MM.1S (cell line): ENCODE measurements around the gene SMO.

ENCODE experiments used
- DNase-seq: peaks from one replicate; pipeline ENCODE4 v3.0.0-alpha.2; 2015
- H2AFZ ChIP-seq: fragments of 300-600 bp; sonication (generic); 2 replicates; pipeline ENCODE4 v1.6.0; 2016; ENCODE audit warnings: antibody characterized with exemption, low read length
- H3F3A ChIP-seq: fragments of 300-600 bp; sonication (generic); 2 replicates; pipeline ENCODE4 v1.6.1; 2016; ENCODE audit warnings: mild to moderate bottlenecking, antibody characterized with exemption, low read length, moderate library complexity, mixed read lengths; ENCODE audit not compliant: insufficient read depth
- H3K27ac ChIP-seq: fragments of 300-600 bp; sonication (generic); 2 replicates; pipeline ENCODE4 v1.5.1; 2016; ENCODE audit warnings: mild to moderate bottlenecking, low read length
- H3K27me3 ChIP-seq: fragments of 300-600 bp; sonication (generic); replicated peaks from 2 replicates; pipeline ENCODE4 v1.6.0; 2016; ENCODE audit warnings: low read length; ENCODE audit not compliant: insufficient read depth
- H3K36me3 ChIP-seq: fragments of 300-600 bp; sonication (generic); replicated peaks from 2 replicates; pipeline ENCODE4 v1.6.1; 2016; ENCODE audit warnings: mild to moderate bottlenecking, low read length, mixed read lengths; ENCODE audit not compliant: insufficient read depth
- H3K4me1 ChIP-seq: fragments of 300-600 bp; sonication (generic); 2 replicates; pipeline ENCODE4 v1.6.1; 2016; ENCODE audit warnings: low read length, mixed read lengths
- H3K4me2 ChIP-seq: fragments of 300-600 bp; sonication (generic); 2 replicates; pipeline ENCODE4 v1.6.0; 2016; ENCODE audit warnings: low read depth, low read length
- H3K4me3 ChIP-seq: fragments of 300-600 bp; sonication (generic); 2 replicates; pipeline ENCODE4 v1.5.1; 2016; ENCODE audit warnings: low read length, mixed read lengths
- H3K79me2 ChIP-seq: fragments of 300-600 bp; sonication (generic); 2 replicates; pipeline ENCODE4 v1.6.1; 2016; ENCODE audit warnings: mixed run types, low read length, mixed read lengths
- H3K9ac ChIP-seq: fragments of 300-600 bp; sonication (generic); 2 replicates; pipeline ENCODE4 v1.6.1; 2016; ENCODE audit warnings: low read length, mixed read lengths
- H3K9me2 ChIP-seq: fragments of 300-600 bp; sonication (generic); replicated peaks from 2 replicates; pipeline ENCODE4 v1.6.1; 2016; ENCODE audit warnings: mild to moderate bottlenecking, low read length, mixed read lengths; ENCODE audit not compliant: insufficient read depth
- H3K9me3 ChIP-seq: fragments of 300-600 bp; sonication (generic); replicated peaks from 2 replicates; pipeline ENCODE4 v1.6.1; 2016; ENCODE audit warnings: mild to moderate bottlenecking, low read length, mixed read lengths; ENCODE audit not compliant: insufficient read depth
- H4K20me1 ChIP-seq: fragments of 300-600 bp; sonication (generic); 2 replicates; pipeline ENCODE4 v1.6.1; 2016; ENCODE audit warnings: mild to moderate bottlenecking, low read length, moderate library complexity, mixed read lengths; ENCODE audit not compliant: insufficient read depth
- EZH2 ChIP-seq: fragments of 300-600 bp; sonication (generic); optimal IDR thresholded peaks from 2 replicates; pipeline ENCODE3; 2017; ENCODE audit warnings: low read depth, mild to moderate bottlenecking, antibody characterized with exemption, low read length, mixed read lengths
- EZH2phosphoT487 ChIP-seq: fragments of 300-600 bp; sonication (generic); IDR thresholded peaks from 2 replicates; pipeline ENCODE4 v1.6.1; 2018; ENCODE audit warnings: antibody characterized with exemption, low read length
- TF ChIP-seq, protein P1 (sequence below): fragments of 300-600 bp; sonication (generic); IDR thresholded peaks from 2 replicates; pipeline ENCODE4 v1.5.1; 2016; ENCODE audit warnings: antibody characterized with exemption, low read length, mixed read lengths

Gene SMO

DNA sequence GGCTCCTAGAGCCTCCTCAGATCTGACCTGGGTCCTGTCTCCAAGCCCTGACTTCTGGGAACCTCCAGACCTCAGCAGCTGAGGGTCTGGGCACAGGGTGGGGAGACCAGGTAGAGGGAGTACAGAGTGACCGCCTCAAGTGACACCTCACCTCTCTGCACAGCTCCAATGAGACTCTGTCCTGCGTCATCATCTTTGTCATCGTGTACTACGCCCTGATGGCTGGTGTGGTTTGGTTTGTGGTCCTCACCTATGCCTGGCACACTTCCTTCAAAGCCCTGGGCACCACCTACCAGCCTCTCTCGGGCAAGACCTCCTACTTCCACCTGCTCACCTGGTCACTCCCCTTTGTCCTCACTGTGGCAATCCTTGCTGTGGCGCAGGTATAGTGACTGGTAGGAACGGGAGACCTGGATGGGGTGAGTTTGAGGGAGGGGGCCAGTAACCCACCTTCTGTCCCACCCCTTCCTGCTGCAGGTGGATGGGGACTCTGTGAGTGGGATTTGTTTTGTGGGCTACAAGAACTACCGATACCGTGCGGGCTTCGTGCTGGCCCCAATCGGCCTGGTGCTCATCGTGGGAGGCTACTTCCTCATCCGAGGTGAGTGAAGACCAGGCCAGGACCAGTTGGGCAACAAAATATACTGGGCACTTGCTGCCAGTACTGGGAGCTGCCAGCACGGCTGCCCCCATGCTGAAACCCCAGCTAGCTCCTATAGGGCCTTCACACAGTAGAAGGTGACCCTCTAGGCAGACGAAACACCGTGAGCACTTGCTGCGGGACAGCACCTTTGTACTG lies 17.8 kb downstream of the SMO start:
- Histone ChIP-seq H3K27me3 (no peaks in the 10 kb centered on the region), H3K9me3 (no peaks in the 10 kb centered on the region), H2AFZ (no peak overlapping the region), H3K4me1 (no peaks in the 10 kb centered on the region), H4K20me1 (no peaks in the 10 kb centered on the region), H3K9me2 (no peaks in the 10 kb centered on the region), H3K36me3 (no peaks in the 10 kb centered on the region), H3K79me2 (no peaks in the 10 kb centered on the region), H3K4me2 (no peak overlapping the region), H3K4me3 (no peak overlapping the region), H3F3A (no peaks in the 10 kb centered on the region), H3K9ac (no peak overlapping the region), H3K27ac (no peak overlapping the region)
- DNase-seq, result no peak
- TF ChIP-seq, protein P1, sequence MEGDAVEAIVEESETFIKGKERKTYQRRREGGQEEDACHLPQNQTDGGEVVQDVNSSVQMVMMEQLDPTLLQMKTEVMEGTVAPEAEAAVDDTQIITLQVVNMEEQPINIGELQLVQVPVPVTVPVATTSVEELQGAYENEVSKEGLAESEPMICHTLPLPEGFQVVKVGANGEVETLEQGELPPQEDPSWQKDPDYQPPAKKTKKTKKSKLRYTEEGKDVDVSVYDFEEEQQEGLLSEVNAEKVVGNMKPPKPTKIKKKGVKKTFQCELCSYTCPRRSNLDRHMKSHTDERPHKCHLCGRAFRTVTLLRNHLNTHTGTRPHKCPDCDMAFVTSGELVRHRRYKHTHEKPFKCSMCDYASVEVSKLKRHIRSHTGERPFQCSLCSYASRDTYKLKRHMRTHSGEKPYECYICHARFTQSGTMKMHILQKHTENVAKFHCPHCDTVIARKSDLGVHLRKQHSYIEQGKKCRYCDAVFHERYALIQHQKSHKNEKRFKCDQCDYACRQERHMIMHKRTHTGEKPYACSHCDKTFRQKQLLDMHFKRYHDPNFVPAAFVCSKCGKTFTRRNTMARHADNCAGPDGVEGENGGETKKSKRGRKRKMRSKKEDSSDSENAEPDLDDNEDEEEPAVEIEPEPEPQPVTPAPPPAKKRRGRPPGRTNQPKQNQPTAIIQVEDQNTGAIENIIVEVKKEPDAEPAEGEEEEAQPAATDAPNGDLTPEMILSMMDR, result no peak
- TF ChIP-seq EZH2phosphoT487, result no peak
- TF ChIP-seq EZH2, result no peak

DNA sequence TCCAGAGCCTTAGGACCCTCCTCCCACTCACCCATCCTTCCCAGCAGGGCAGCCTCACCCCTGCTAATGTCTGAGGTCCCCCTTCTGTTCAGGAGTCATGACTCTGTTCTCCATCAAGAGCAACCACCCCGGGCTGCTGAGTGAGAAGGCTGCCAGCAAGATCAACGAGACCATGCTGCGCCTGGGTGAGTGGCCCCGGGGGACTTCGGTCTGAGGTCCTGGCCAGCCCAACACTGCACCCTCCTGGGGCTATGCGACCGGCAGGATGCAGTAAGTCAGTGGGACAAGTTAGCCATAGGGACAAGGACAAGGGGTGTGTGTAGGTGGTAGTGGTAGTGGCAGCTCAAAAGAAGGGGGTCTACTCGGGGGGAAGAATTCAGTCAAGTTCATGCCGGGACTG lies 20.2 kb downstream of the SMO start:
- no peaks in the 10 kb centered on the region for H3K36me3 ChIP-seq
- TF ChIP-seq, protein P1, result no peak
- TF ChIP-seq EZH2phosphoT487, result no peak
- no peak for TF ChIP-seq EZH2

DNA sequence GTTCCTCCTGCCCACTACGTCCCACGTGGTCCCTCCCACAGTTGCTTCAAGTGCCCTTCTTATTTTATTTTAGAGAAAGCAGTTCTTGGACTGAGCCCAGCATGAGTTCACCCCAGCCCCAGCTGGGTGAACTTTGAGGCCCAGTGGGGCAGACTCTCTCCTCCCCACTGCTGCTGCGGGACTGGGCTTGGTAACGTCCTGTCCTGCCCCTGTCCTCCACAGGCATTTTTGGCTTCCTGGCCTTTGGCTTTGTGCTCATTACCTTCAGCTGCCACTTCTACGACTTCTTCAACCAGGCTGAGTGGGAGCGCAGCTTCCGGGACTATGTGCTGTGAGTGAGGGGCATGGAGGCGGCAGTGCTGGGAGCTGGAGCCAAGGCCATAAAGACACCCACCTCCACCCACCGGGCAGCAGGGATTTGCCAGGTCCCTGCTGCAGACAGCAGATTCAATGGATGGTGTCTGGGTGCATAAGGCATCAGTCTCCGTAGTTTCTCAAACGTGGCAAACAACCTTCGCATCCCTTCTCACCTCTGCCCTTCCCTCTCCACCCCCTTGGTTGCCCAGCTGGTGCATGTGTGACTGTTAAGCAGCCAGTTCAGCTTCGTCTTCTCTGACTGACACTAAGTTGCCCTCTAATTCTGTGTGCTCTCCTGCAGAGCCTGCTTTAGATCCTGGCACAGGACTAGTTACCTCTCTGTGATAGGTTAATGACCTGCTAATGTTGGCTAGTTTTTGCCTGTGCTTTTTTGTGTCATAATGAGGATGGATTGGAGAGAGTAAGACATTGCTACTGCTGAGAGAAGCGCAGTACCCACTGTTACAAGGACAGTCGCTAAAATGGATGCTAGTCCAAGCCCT lies 20.9 kb downstream of the SMO start:
- Histone ChIP-seq H3K4me2 (no peak overlapping the region), H3K9me3 (no peaks in the 10 kb centered on the region), H3K79me2 (no peaks in the 10 kb centered on the region), H2AFZ (no peak overlapping the region), H4K20me1 (no peaks in the 10 kb centered on the region), H3K27ac (no peak overlapping the region), H3F3A (no peaks in the 10 kb centered on the region), H3K27me3 (no peaks in the 10 kb centered on the region), H3K9me2 (no peaks in the 10 kb centered on the region), H3K36me3 (no peaks in the 10 kb centered on the region), H3K9ac (no peak overlapping the region), H3K4me3 (no peak overlapping the region), H3K4me1 (no peaks in the 10 kb centered on the region)
- no peak for TF ChIP-seq EZH2
- TF ChIP-seq EZH2phosphoT487, result no peak
- TF ChIP-seq, protein P1, result no peak
- no peak for DNase-seq

More for the DNA sequence above, 20.2 kb downstream of the SMO start:
- Histone ChIP-seq H3K27me3 (no peaks in the 10 kb centered on the region), H3K4me1 (no peaks in the 10 kb centered on the region), H3F3A (no peaks in the 10 kb centered on the region), H3K9ac (no peak overlapping the region), H3K4me2 (no peak overlapping the region), H3K79me2 (no peaks in the 10 kb centered on the region), H3K9me2 (no peaks in the 10 kb centered on the region), H2AFZ (no peak overlapping the region), H3K9me3 (no peaks in the 10 kb centered on the region), H4K20me1 (no peaks in the 10 kb centered on the region), H3K4me3 (no peak overlapping the region), H3K27ac (no peak overlapping the region)
- DNase-seq, result no peak
